GM12892 (cell line): ENCODE results near the gene RTN4R. TPM values are rescaled to one million over a fixed set of nuclear protein-coding genes. Genes with fewer than 3 reads are reported as not detected.
"Not testable (repeated sequence)": the region's sequence is repeated elsewhere in the genome, so short reads cannot be mapped to it uniquely, and the experiment has no call there.

ENCODE experiments used
- DNase-seq: peaks from one replicate; pipeline ENCODE4 v3.0.0; 2011; ENCODE audit not compliant: insufficient read length
- FAIRE-seq: peaks from 2 replicates; lab custom pipeline; 2011; peaks lifted over from hg19 to GRCh38; lab: Jason Lieb, UNC
- POLR2A ChIP-seq: IDR thresholded peaks from 2 replicates; pipeline ENCODE4 v1.6.1; 2011; ENCODE audit warnings: low read depth, low read length, control low read depth
- POLR2AphosphoS5 ChIP-seq: IDR thresholded peaks from 2 replicates; pipeline ENCODE4 v1.6.1; 2011; ENCODE audit warnings: low read depth, low read length, control low read depth
- TAF1 ChIP-seq: IDR thresholded peaks from 2 replicates; pipeline ENCODE4 v1.6.1; 2011; ENCODE audit warnings: low read depth, mild to moderate bottlenecking, control low read depth, low read length, borderline replicate concordance
- polyA plus RNA-seq: library from polyadenylated mRNA; unstranded; fragments of >200 nt; gene quantifications from one replicate; pipeline ENCODE4 v1.2.1, GENCODE V29; 2012; ENCODE audit warnings: missing spikeins, inconsistent platforms; ENCODE audit not compliant: missing spikeins

The RTN4R gene
- polyA plus RNA-seq = not detected

DNA sequence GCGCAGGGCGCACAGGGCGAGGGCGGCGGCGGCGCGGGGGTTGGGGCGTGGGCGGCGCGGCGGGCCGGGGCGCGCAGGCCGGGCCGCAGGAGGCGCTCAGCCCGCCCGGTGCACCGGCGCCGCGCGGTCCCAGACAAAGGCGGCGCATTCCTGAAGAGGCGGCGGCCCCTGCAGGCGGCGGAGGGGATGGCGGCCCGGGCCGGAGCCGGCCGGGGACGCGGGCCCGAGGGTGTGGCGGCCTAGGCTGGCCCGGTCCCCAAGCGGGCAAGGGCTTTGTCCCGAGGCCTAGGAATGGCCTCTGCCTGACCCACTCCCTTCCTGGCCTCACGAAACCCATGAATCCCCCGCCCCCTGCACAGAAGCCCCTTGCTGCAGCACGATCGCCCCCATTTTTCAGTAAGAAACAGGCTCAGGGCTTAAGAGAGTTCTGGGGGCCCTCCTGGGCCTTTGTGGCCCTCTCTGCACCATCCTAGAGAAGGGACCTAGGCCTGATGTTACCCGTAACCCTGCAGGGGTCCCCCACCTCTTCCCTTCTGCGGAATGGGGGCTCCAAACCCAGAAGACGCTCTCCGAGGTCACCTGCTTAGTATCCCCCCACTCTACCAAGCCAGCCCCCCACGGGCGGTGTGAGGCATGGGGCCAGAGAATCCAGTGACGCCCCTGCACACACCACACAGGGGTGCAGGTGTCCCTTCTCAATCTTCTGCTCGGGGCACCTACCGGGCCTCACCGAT lies at the start of gene RTN4R:
Gene RTN4R (minus strand): TSS at position 40 of the 734 bp plus-strand sequence. CDS start 226 bp downstream, outside the sequence.
- TF ChIP-seq POLR2AphosphoS5 = no peak
- TF ChIP-seq TAF1 = no peak
- TF ChIP-seq POLR2A = no peak
- DNase-seq = peak; percentile 71
- no peak for FAIRE-seq

DNA sequence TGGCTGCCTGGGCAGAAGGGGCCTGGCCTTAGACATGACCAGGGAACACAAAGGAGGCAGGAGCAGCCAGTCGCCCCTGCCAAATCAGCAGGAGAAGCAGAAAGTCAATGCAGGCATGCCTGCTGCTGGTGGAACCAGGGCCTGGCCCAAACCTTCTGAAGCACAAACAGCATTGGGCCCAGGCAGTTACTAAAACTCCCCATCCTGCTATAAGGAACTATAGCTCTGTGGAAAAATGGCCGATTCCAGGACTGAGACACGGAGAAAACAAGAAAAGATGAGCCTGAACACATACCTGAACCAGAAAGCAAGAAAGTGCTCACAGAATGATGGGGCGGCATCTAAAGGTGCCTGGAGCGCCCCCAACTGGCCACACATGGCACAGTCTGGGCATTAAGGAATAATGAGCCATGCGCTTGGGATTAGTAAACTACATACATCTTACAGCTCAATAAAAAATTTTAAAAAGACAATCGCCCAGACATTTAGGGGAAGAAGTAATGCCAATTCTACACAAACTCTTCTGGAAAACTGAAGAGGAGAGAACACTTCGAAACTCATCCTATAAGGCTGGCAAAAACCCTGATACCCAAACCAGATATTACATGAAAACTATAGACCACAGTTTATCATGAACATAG lies 49.4 kb upstream of the RTN4R start:
- FAIRE-seq = peak; percentile 70
- DNase-seq = not testable (repeated sequence)

DNA sequence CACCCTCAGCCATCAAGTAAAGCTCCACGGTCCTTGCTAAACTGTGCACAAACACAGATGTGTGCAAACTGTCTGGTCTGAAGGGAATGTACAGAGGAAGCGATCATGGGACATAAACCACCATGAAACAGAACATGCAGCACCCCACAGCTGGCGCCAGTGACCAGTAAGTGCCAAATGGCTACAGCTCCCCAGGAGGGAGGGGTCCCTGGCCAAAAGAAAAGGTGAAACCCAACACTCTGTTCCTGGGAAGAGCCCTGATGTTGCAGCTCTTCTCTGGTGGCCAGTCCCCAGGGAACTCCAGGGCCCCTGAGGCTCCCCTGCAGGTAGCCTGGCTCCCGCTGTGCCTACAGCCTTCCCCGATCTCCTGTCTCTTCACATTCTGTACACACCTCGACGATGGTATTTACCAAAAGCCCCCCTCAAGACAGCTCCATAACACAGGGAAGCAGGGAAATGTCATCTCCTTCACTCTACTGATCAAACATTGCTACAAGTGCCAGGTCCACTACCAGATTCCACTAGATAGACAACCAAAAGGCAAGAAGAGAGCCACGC lies 48.8 kb upstream of the RTN4R start:
- TF ChIP-seq POLR2AphosphoS5 = no peak
- DNase-seq (no peak), FAIRE-seq (no peak)

DNA sequence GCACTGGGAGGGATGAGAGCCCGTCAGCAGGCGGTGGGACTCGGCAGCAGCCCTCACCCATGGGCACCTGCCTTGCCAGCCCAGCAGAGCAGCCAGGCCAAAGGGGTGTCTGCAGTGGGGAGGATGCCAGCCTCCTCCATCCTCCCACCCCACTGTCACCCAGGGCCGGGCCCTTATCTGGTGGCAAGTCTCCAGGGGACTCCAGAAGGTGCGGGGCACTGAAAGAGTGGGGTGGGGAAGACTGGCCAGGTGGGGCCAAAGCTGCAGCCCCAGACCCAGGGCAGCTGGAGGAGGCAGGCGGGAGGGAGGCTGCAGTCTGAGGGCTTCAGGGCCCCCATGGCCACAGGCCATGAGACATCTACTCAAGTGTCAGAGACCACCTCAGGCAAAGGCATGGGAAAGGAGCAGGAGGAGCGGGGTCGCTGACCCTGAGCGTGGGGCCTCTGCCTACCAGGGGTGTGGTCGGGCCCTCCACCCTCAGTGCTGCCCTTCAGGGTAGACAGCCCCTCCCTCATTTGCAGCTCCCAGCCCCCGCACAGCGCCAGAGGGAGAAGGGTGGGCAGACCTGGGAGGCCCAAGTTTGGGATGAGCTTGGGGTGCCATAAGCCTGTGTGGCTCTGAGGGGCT lies 48.2 kb upstream of the RTN4R start:
- no peak for DNase-seq
- TF ChIP-seq TAF1 (no peak), POLR2AphosphoS5 (no peak), POLR2A (no peak)
- FAIRE-seq = no peak

DNA sequence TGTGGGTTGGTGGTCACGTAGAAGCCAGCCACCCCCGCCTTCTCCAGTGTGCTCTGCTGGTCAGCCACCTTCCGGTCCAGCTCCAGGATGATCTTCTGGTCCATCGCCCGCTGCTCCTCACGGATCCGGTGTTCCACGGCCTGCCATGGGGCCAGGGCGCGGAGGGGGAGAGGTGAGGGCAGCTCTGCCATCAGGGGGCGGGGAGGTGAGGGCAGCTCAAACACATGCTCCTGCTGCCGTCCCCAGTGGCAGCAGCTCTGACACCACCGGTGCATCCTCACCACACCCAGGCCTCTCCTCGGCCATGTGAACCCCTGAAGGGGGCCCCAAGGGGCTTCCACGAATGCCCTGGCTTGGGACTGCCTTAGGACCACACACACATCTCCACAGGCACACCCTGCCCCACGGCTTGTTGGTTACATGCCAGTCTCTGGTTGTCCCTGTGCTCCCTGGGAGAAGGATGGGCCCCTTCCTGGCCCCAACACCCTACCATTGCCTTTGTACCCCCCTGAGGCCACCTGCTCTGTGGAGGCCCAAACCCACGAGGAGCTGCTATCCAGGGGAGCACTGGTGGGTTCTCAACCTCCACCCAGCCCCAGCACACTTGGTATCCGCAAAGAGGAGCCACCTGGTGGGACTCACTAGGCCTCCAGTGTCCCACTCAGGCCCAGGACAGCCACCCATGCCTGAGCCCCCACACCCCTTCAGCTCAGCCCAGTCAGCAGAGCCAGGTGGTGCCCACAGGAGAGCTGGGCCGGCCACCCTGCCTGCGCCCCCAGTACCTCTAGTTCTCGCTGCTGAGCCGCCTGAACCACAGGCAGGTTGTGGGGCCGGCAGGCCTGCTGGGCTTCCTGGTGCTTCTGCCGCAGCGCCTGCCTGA lies 47.5 kb upstream of the RTN4R start:
- TF ChIP-seq POLR2AphosphoS5 (no peak), POLR2A (no peak), TAF1 (no peak)
- FAIRE-seq (no peak), DNase-seq (no peak)

DNA sequence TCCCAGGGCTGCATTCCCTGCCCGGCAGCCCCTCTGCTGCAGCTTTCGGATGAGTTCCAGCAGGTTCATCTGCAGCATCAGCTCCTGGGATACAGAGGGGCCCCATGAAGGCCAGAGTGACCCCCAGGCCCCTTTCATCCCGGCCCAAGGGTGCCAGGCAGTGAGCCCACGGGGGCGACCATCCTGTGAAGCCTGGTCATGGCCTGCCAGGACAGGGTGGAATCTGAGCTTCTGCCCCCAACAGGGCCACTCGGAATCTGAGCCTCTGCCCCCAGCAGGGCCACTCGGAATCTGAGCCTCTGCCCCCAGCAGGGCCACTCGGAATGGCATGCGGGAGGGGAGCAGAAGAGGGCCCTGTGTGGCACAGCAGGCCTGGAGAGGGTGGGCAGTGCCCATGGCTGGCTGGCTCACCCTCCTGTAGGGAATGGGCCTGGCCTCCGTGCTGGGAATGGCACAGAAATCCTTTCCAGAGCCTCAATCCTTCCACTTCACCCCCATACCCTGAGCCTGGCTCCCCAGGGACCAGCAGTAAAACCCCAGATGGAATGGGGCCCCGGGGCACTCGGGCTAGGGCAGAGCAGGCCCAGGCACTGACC lies 46.7 kb upstream of the RTN4R start:
- DNase-seq, FAIRE-seq: not testable (repeated sequence)

DNA sequence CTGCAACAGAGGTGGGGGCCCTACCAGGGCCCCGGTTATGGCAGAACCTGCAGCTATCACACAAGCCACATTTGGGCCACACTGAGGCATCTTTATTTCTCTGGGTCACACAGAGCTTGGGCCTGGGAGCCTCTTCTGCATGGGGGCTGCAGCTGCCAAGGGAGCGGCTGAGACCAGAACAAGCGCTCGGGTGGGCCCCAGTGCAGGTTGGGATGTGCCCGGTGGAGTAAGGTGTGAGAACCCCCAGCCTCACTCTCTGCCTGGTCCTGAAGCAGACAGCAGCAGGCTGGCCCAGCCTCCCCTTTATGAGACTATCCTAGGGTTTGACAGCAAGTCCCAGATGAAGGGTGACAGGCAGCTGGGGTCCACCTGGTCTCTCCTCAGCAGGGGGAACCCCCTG lies 46.1 kb upstream of the RTN4R start:
- not testable (repeated sequence) for DNase-seq, FAIRE-seq

DNA sequence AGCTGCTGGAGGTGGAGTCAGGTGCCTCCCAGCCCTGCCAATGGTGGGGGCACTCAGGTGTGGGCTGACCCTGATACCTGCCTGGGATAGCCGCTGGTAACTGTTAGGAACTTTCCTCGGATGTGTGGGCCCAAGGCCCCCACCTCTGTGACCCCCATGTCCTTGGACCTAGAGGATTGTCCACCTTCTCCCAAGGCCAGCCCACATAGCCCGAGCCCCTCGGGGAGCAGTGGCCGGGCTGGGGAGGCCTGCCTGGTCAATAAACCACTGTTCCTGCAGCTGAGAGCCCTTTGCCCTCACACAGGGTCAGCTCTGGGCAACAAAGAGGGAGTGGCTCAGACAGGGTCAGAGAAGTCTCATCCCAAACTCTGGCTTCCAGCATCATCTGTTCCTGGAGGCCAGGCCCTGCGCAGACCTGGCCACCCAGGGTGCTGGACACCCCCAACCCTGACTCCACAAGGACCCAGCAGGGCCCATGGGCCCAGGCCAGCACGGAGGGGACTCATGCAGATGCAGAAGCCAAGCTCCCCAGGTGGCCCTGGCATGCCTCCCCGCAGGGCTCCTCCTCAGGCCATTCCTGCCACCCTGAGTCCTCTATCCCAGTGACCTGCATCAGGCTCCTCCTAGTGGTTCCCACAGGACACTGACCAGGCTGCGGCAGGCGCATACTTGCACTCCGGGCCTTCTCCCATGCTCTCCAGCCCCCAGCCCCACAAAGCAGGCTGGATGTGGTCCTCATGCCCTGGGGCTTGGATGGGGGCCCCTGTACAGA lies 45.4 kb upstream of the RTN4R start:
- not testable (repeated sequence) for FAIRE-seq

DNA sequence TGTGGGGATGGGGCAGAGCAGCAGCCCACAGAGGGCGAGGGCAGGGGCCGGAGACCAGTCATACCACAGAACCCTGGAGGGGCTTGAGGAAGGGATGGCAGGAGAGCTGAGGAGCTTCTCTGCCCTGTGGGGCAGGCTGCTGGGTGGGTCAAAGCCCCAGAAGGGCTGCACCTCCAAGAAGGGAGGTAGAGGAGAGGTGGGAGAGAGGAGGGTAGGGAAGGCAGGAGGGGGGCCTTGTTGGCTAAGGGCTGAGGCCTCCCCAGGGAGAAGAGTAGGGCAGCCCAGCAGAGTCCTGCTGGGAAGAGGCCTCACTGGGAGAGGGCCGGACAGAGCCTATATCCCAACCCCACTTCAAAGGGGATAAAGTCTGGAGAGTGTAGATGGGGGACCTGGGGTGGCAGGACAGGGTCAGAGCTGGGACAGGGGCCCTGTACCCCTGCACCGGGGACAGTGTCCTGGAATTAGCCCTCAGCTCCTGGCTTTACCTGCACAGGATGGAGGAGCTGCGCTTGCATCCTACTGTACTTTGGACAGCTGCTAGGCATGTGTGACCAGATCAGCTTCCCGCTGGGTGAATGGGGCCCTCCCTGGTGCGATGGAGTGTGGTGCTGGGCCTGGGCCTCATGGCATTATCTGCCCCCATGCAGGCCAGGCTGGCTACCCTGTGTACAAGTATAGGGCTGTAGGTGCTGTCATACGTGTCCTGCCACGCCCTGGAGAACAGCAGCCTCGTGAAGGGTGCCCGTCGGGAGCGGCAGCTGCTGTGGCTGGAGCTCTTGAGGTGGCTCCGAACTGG lies 44.5 kb upstream of the RTN4R start:
- no peak for DNase-seq
- FAIRE-seq = no peak
- TF ChIP-seq POLR2AphosphoS5 (no peak), TAF1 (no peak), POLR2A (no peak)

More for the DNA sequence above, 45.4 kb upstream of the RTN4R start:
- DNase-seq = not testable (repeated sequence)

DNA sequence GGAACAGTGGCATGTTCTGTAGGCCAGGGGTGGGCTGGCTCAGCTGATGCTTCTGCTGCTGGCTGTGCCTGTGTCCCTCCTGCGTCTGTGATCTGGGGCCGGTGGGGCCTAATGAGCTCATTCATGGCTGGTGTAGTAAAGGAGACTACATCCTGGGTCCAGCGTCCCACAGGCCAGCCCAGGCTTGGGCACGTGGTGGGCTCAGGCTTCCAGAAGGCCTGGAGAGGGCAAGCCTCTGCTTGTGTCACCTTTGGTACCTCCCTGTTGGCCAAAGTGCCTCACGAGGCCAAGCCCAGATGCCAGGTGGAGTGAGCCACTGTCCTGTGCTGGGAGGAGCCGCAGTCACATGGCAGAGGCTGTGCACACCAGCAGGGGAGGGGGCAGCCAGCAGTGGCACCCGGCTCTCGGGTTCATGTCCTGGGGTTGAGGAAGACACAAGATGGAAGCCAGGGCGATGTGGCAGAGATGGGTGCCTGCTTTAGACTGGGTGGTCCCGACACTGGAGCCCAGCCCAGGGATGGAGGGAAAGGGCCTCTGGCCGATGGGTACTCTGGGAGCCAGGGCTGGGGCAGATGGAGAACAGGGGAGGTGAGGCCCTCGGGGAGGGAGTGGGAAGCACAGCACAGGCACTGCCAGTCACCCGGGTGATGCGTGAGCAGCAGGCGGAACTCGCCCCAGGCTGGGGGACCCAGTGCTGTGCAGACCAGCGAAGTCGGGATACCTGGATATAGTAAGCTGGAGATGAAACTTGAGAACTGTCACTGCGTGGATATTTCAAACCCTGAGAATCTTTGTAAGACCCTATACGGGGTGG lies 43.3 kb upstream of the RTN4R start:
- not testable (repeated sequence) for FAIRE-seq

DNA sequence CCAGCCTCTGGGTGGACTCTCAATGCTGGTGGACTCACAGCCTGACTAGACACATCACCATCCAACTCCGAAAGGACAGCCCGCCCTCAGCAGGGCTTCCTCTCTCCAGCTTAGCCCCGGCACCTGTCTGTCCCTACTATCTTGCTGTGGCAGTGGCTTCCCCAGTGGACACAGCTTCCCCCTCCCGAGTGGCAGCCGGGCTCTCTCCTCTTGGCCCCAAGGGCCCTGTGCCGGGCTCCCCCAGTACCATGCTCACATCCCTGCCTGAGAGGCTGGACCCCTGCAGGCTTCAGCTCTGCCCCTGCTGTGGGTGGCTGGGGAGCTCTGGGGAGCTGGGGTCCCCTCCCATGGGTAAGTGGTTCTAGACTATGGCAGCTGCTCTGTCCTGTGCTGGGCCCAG lies 42.7 kb upstream of the RTN4R start:
- not testable (repeated sequence) for FAIRE-seq, DNase-seq

More for the DNA sequence above, 43.3 kb upstream of the RTN4R start:
- not testable (repeated sequence) for DNase-seq

DNA sequence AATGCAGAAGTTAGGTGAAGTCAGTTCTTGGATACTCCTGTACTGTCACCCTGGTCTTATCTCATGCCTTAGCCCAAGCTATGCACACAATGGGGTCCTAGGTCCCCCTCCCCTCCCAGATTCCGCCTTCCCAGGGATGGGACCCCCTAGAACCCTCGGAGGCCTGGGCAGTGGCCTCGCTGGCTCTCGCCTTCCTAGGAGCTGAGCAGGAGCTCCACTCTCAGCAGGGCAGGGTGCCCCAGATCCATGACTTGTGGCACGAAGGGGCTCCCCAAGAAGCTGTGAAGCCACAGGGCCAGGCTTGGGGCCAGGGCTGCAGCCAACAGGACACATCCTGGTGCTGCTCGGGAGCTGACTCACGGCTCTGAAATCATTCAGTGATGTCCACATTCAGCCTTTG lies 42.1 kb upstream of the RTN4R start:
- not testable (repeated sequence) for FAIRE-seq, DNase-seq

DNA sequence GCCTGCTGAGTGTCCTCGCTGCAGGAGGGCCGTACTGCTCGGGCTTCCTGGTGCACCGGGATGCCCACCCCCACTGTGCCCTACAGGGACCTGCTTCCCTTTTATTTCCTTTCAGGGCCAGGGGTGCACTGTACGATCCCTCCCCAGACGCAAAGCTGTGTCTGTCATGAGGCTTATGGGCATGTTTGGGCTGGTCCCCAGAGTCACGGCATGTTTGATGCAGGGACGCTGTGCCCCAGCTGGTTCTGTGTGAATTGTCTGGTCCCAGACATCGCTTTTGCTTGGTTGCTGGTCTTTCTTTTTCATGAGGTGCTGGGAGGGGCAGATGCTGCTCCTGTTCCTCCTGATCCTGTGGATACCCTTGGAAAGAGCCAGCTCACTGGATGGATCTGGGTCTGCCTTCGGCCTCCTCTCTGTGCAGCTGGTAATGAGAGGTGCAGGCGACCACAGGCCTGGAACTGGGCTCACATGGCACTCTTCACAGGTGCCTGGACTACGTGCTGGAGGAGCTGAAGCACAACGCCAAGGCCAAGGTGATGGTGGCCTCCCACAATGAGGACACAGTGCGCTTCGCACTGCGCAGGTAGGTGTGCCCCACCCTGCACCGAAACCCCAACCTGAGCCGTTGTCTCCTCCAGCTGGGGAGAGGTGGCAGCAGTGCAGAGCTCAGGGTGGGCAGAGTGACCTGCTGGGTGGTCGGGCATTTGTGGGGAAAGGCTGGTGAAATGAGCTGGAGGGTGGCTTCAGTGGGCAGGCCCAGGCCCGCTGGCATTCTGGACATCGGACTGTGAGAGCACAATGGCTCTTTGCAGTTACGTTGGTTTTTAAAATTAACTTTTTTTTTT lies 40.9 kb upstream of the RTN4R start:
- not testable (repeated sequence) for DNase-seq, FAIRE-seq

DNA sequence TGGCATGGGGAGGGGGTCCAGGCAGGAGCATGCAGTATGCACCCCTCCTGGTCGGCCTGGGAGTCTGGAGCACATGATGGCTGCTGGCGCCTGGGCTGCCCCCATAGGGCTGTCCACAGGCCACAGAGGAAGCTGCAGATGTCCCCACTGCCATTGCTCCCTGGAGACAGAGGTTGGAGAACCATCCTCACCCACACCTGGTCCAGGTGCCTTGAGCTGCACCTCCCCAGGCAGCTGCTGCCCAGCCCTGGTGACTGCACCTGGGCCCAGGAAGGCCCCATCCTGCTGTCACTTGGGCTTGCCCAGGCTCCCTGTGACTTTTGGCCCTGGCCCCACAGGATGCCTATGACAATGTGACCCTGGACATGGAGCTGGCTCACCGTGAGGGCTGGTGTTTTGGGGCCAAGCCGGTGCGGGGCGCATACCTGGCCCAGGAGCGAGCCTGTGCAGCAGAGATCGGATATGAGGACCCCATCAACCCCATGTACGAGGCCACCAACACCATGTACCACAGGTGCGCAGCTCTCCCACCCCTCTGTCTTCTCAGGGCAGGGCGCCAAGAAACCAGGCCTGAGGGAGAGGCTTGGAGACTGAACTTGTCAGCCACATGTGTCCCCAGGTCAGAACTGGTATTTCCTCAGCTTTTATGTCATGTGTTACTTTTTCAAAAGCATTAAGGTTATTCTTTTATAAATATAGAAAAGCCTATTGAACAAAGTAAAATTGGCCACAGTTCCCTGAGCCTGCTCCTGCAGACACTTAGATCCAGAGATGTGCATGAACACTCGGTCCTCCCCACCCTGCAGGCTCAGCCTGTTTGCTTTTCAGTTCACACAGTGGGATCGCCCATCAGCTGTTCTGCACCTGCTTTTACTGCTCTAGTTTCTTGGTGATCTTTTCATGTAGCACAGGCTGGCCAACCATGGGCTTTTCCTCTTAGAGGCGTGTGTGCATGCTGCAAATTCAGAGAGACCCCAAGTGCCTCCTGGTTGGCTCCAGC lies 39.6 kb upstream of the RTN4R start:
- not testable (repeated sequence) for FAIRE-seq, DNase-seq
